Mucosa of rectum (tissue), 2 donors: ENCODE measurements around the gene CHCHD1.
"Not testable (repeated sequence)": the region's sequence is repeated elsewhere in the genome, so short reads cannot be mapped to it uniquely, and the experiment has no call there.

Experiments used
- H3K27ac ChIP-seq, 2 donors: one replicate each; pipeline ENCODE4 v1.7.0; 2013; ENCODE audit warnings: inconsistent platforms in 2 of 2, low read depth in 2 of 2, low read length in 2 of 2
- H3K27me3 ChIP-seq, 2 donors: one replicate each; pipeline ENCODE4 v1.7.0; 2013; ENCODE audit warnings: low read length in 2 of 2; ENCODE audit not compliant: control insufficient read depth in 2 of 2, insufficient read depth in 2 of 2
- H3K36me3 ChIP-seq, 2 donors: one replicate each; pipeline ENCODE4 v1.7.0; 2013; ENCODE audit warnings: low read length in 2 of 2; ENCODE audit not compliant: control insufficient read depth in 2 of 2, insufficient read depth in 2 of 2
- H3K4me1 ChIP-seq, 2 donors: one replicate each; pipeline ENCODE4 v1.7.0; 2013; ENCODE audit warnings: low read length in 2 of 2, mild to moderate bottlenecking in 1 of 2; ENCODE audit not compliant: control insufficient read depth in 2 of 2, insufficient read depth in 2 of 2
- H3K4me3 ChIP-seq, 2 donors: one replicate each; pipeline ENCODE4 v1.7.0; 2013; ENCODE audit warnings: low read length in 2 of 2
- H3K9ac ChIP-seq, 2 donors: one replicate each; pipeline ENCODE4 v1.7.0; 2013; ENCODE audit warnings: low read length in 2 of 2, low read depth in 1 of 2, mild to moderate bottlenecking in 1 of 2
- H3K9me3 ChIP-seq, 2 donors: one replicate each; pipeline ENCODE4 v1.7.0; 2013; ENCODE audit warnings: low read length in 2 of 2; ENCODE audit not compliant: control insufficient read depth in 2 of 2
- donor health status: healthy.
- donor health status: Normal muscosa, but diverticular disease.

The CHCHD1 gene

GRCh38 chr10:73817826-73818225 is 36.0 kb downstream of the CHCHD1 start:
- Histone ChIP-seq H3K27me3 (no peaks in the 10 kb centered on the region), H3K27ac (no peak overlapping the region), H3K36me3 (peaks cover 25 to 41% of the 10 kb centered on the region in 2 donors), H3K4me1 (peaks cover 6 to 12% of the 10 kb centered on the region in 2 donors), H3K9me3 (no peaks in the 10 kb centered on the region), H3K4me3 (no peak overlapping the region), H3K9ac (no peak overlapping the region)

GRCh38 chr10:73818402-73818801 is 36.6 kb downstream of the CHCHD1 start:
- Histone ChIP-seq H3K9ac (no peak overlapping the region), H3K27me3 (no peaks in the 10 kb centered on the region), H3K9me3 (no peaks in the 10 kb centered on the region), H3K27ac (no peak overlapping the region), H3K4me1 (peaks cover 6 to 12% of the 10 kb centered on the region in 2 donors), H3K4me3 (no peak overlapping the region), H3K36me3 (peaks cover 20 to 43% of the 10 kb centered on the region in 2 donors)

- peak overlapping the region; percentile 14 to 60 for H3K9ac ChIP-seq
- H3K9me3 ChIP-seq = no peaks in the 10 kb centered on the region
- H3K4me3 ChIP-seq = no peak overlapping the region
- H3K4me1 ChIP-seq = peaks cover 6 to 12% of the 10 kb centered on the region in 2 donors
- no peaks in the 10 kb centered on the region for H3K27me3 ChIP-seq
- H3K36me3 ChIP-seq = peaks cover 24 to 43% of the 10 kb centered on the region in 2 donors
- peak overlapping the region in 1 of 2 donors; percentile 55 for H3K27ac ChIP-seq
Measured at GRCh38 chr10:73819081-73819480, 37.2 kb downstream of the CHCHD1 start.

GRCh38 chr10:73819513-73820093 is 37.8 kb downstream of the CHCHD1 start:
- Histone ChIP-seq H3K9ac (peak overlapping the region; percentile 14 to 60), H3K27ac (peak overlapping the region; percentile 17 to 55), H3K36me3 (peaks cover 25 to 44% of the 10 kb centered on the region in 2 donors)

GRCh38 chr10:73823391-73823790 is 41.5 kb downstream of the CHCHD1 start:
- Histone ChIP-seq H3K9me3 (no peaks in the 10 kb centered on the region), H3K27me3 (no peaks in the 10 kb centered on the region), H3K4me3 (no peak overlapping the region), H3K27ac (no peak overlapping the region), H3K9ac (no peak overlapping the region), H3K36me3 (peaks cover 34 to 40% of the 10 kb centered on the region in 2 donors), H3K4me1 (peaks cover 6 to 12% of the 10 kb centered on the region in 2 donors)

More at GRCh38 chr10:73819513-73820093, 37.8 kb downstream of the CHCHD1 start:
- no peaks in the 10 kb centered on the region for H3K27me3 ChIP-seq
- peak overlapping the region in 1 of 2 donors; percentile 39 for H3K4me3 ChIP-seq
- H3K9me3 ChIP-seq = no peaks in the 10 kb centered on the region
- H3K4me1 ChIP-seq = peaks cover 6 to 12% of the 10 kb centered on the region in 2 donors

- H3K9me3 ChIP-seq = no peaks in the 10 kb centered on the region
- H3K36me3 ChIP-seq = peaks cover 38 to 43% of the 10 kb centered on the region in 2 donors
- H3K4me3 ChIP-seq = no peak overlapping the region
- no peak overlapping the region for H3K27ac ChIP-seq
- H3K27me3 ChIP-seq = no peaks in the 10 kb centered on the region
- peaks cover 6 to 10% of the 10 kb centered on the region in 2 donors for H3K4me1 ChIP-seq
- H3K9ac ChIP-seq = no peak overlapping the region
Measured at GRCh38 chr10:73824146-73824725, 42.4 kb downstream of the CHCHD1 start.

GRCh38 chr10:73827346-73828089 is 45.7 kb downstream of the CHCHD1 start:
- Histone ChIP-seq H3K4me1 (no peaks in the 10 kb centered on the region), H3K9ac (no peak overlapping the region), H3K9me3 (no peaks in the 10 kb centered on the region), H3K27ac (no peak overlapping the region), H3K4me3 (no peak overlapping the region), H3K36me3 (peaks cover 42 to 44% of the 10 kb centered on the region in 2 donors), H3K27me3 (no peaks in the 10 kb centered on the region)

GRCh38 chr10:73828161-73828560 is 46.3 kb downstream of the CHCHD1 start:
- H3K36me3 ChIP-seq = peaks cover 43% of the 10 kb centered on the region in 2 donors
- no peaks in the 10 kb centered on the region for H3K4me1 ChIP-seq
- no peak overlapping the region for H3K27ac ChIP-seq
- H3K9me3 ChIP-seq = no peaks in the 10 kb centered on the region
- no peak overlapping the region for H3K9ac ChIP-seq
- H3K4me3 ChIP-seq = no peak overlapping the region
- no peaks in the 10 kb centered on the region for H3K27me3 ChIP-seq

- not testable (repeated sequence) for H3K27me3 ChIP-seq, H3K9me3 ChIP-seq, H3K9ac ChIP-seq, H3K27ac ChIP-seq, H3K4me3 ChIP-seq, H3K4me1 ChIP-seq
- peaks cover 36 to 37% of the 10 kb centered on the region in 2 donors for H3K36me3 ChIP-seq
Measured at GRCh38 chr10:73829090-73829489, 47.2 kb downstream of the CHCHD1 start.
